Loucy (cell line): ENCODE data around the gene PAK1.

Source experiments
- H2AFZ ChIP-seq: fragments of 200-600 bp; sonication (generic); 2 replicates; pipeline ENCODE4 v1.6.0; 2016; ENCODE audit warnings: antibody characterized with exemption, mild to moderate bottlenecking, low read length, moderate library complexity
- H3F3A ChIP-seq: fragments of 200-600 bp; 2 replicates; pipeline ENCODE4 v1.6.0; 2016; ENCODE audit warnings: antibody characterized with exemption, low read depth, mild to moderate bottlenecking
- H3K27me3 ChIP-seq: fragments of 200-600 bp; sonication (generic); 2 replicates; pipeline ENCODE4 v1.6.1; 2014; ENCODE audit warnings: low read length, mild to moderate bottlenecking; ENCODE audit not compliant: insufficient read depth, poor library complexity, severe bottlenecking
- H3K36me3 ChIP-seq: fragments of 200-600 bp; sonication (generic); 2 replicates; pipeline ENCODE4 v1.6.1; 2016; ENCODE audit warnings: low read length; ENCODE audit not compliant: insufficient read depth
- H3K4me1 ChIP-seq: fragments of 200-600 bp; sonication (generic); 2 replicates; pipeline ENCODE4 v1.5.1; 2014; ENCODE audit warnings: low read length, mild to moderate bottlenecking; ENCODE audit not compliant: insufficient read depth, poor library complexity, severe bottlenecking
- H3K4me2 ChIP-seq: fragments of 200-600 bp; sonication (generic); 2 replicates; pipeline ENCODE4 v1.6.0; 2014; ENCODE audit warnings: antibody characterized with exemption, low read length, low read depth, mild to moderate bottlenecking; ENCODE audit not compliant: poor library complexity, severe bottlenecking
- H3K4me3 ChIP-seq: fragments of 200-600 bp; sonication (generic); 2 replicates; pipeline ENCODE4 v1.5.1; 2014; ENCODE audit warnings: low read length, mild to moderate bottlenecking, mixed read lengths; ENCODE audit not compliant: poor library complexity, severe bottlenecking
- H3K79me2 ChIP-seq: fragments of 200-600 bp; sonication (generic); 2 replicates; pipeline ENCODE4 v1.6.1; 2014; ENCODE audit warnings: low read length; ENCODE audit not compliant: insufficient read depth
- H3K9ac ChIP-seq: fragments of 200-600 bp; sonication (generic); 2 replicates; pipeline ENCODE4 v1.6.0; 2014; ENCODE audit warnings: mild to moderate bottlenecking, low read depth, low read length, moderate library complexity; ENCODE audit not compliant: poor library complexity, severe bottlenecking
- H3K9me2 ChIP-seq: fragments of 200-600 bp; sonication (generic); replicated peaks from 2 replicates; pipeline ENCODE4 v1.6.1; 2016; ENCODE audit warnings: low read depth, low read length, mixed read lengths
- H3K9me3 ChIP-seq: fragments of 200-600 bp; sonication (generic); 2 replicates; pipeline ENCODE4 v1.6.1; 2014; ENCODE audit warnings: mild to moderate bottlenecking, antibody characterized with exemption, low read length, low read depth; ENCODE audit not compliant: insufficient read depth
- H4K20me1 ChIP-seq: fragments of 200-600 bp; sonication (generic); 2 replicates; pipeline ENCODE4 v1.6.0; 2014; ENCODE audit warnings: antibody characterized with exemption, low read length, mild to moderate bottlenecking; ENCODE audit not compliant: insufficient read depth, poor library complexity, severe bottlenecking
- EZH2phosphoT487 ChIP-seq: fragments of 200-600 bp; IDR thresholded peaks from 2 replicates; pipeline ENCODE4 v1.6.1; 2018; ENCODE audit warnings: antibody characterized with exemption, mild to moderate bottlenecking, moderate library complexity, borderline replicate concordance
- TF ChIP-seq, protein P1 (sequence below): fragments of 200-600 bp; sonication (generic); conservative IDR thresholded peaks from 2 replicates; pipeline ENCODE4 v1.5.1; 2014; ENCODE audit warnings: mild to moderate bottlenecking, antibody characterized with exemption, low read length

Gene PAK1

GRCh38 chr11:77449784-77450183, 24.1 kb downstream of the PAK1 start:
- peaks cover 50% of the 10 kb centered on the region for H3K79me2 ChIP-seq
- 0 out of 2 replicates have a peak, but pooled peaks cover 3% of the 10 kb centered on the region for H3F3A ChIP-seq
- peaks cover 50% of the 10 kb centered on the region for H3K4me1 ChIP-seq
- H3K9me2 ChIP-seq = no peaks in the 10 kb centered on the region
- H3K36me3 ChIP-seq = no peaks in the 10 kb centered on the region
- H3K4me2 ChIP-seq = peak overlapping the region; percentile 70
- TF ChIP-seq, protein P1, sequence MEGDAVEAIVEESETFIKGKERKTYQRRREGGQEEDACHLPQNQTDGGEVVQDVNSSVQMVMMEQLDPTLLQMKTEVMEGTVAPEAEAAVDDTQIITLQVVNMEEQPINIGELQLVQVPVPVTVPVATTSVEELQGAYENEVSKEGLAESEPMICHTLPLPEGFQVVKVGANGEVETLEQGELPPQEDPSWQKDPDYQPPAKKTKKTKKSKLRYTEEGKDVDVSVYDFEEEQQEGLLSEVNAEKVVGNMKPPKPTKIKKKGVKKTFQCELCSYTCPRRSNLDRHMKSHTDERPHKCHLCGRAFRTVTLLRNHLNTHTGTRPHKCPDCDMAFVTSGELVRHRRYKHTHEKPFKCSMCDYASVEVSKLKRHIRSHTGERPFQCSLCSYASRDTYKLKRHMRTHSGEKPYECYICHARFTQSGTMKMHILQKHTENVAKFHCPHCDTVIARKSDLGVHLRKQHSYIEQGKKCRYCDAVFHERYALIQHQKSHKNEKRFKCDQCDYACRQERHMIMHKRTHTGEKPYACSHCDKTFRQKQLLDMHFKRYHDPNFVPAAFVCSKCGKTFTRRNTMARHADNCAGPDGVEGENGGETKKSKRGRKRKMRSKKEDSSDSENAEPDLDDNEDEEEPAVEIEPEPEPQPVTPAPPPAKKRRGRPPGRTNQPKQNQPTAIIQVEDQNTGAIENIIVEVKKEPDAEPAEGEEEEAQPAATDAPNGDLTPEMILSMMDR = no peak
- TF ChIP-seq EZH2phosphoT487 = no peak
- H3K27me3 ChIP-seq = no peaks in the 10 kb centered on the region
- no peaks in the 10 kb centered on the region for H3K9me3 ChIP-seq
- H3K9ac ChIP-seq = peak overlapping the region; percentile 17
- no peaks in the 10 kb centered on the region for H4K20me1 ChIP-seq
- H3K4me3 ChIP-seq = peak overlapping the region; percentile 44
- H2AFZ ChIP-seq = no peak overlapping the region

DNA sequence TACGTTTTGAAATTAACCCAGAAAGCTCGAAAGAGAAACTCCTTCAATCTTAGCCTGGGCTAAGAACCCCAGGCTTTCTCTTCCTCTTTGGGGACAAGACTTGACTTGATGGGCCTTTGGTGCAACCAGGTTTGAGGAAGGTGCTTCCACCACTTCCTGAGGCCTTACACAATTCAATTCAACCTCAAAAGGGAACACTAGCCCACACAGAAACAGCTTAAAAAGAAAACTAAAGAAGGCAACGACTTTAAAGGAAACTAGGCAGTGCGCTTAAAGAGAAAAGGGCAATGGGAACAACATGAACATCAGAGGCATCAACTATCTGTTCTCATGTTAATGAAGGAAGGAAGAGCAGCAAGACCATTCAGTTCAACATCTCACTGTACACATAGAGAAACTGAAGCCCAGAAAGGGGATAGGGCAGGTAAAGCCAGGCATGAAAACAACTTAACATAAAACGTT, 24.8 kb downstream of the PAK1 start:
- Histone ChIP-seq H3K4me2 (peak overlapping the region; percentile 70), H3K4me1 (peaks cover 50% of the 10 kb centered on the region), H3K4me3 (peak overlapping the region; percentile 44), H3F3A (0 out of 2 replicates have a peak, but pooled peaks cover 3% of the 10 kb centered on the region), H3K9me3 (no peaks in the 10 kb centered on the region), H3K9ac (peak overlapping the region; percentile 17), H3K36me3 (no peaks in the 10 kb centered on the region), H3K79me2 (peaks cover 48% of the 10 kb centered on the region), H3K9me2 (no peaks in the 10 kb centered on the region), H3K27me3 (no peaks in the 10 kb centered on the region), H4K20me1 (no peaks in the 10 kb centered on the region), H2AFZ (no peak overlapping the region)
- TF ChIP-seq, protein P1 = no peak
- TF ChIP-seq EZH2phosphoT487 = no peak

DNA sequence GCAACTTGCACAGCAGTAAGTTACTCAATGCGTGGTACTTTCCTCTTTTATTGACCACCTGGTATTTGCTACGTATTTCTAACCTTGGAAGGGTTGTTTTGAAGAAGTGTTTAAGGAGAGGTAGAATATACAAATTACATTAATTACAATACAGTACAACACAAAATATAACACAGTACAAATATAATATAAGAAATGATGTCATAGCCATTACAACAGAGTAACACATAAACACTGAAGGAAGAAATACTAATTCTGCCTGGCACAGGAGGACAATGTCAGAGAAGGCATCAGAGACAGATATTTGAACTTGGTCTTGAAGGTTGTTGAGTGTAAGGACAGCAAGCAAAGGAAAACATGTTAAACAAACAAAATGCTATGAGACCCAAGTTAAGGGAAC, 25.6 kb downstream of the PAK1 start:
- H3K9me2 ChIP-seq = no peaks in the 10 kb centered on the region
- peaks cover 47% of the 10 kb centered on the region for H3K79me2 ChIP-seq
- H3F3A ChIP-seq = 0 out of 2 replicates have a peak, but pooled peaks cover 3% of the 10 kb centered on the region
- no peaks in the 10 kb centered on the region for H4K20me1 ChIP-seq
- H3K4me2 ChIP-seq = no peak overlapping the region
- H3K9ac ChIP-seq = no peak overlapping the region
- no peak overlapping the region for H2AFZ ChIP-seq
- H3K27me3 ChIP-seq = no peaks in the 10 kb centered on the region
- H3K36me3 ChIP-seq = no peaks in the 10 kb centered on the region
- H3K4me1 ChIP-seq = peaks cover 50% of the 10 kb centered on the region
- no peaks in the 10 kb centered on the region for H3K9me3 ChIP-seq
- TF ChIP-seq EZH2phosphoT487 = no peak
- TF ChIP-seq, protein P1 = no peak
- no peak overlapping the region for H3K4me3 ChIP-seq
